GM21515 (cell line): ENCODE measurements around the gene TRIM42.

Source experiments
- ATAC-seq: cut with Tn5 transposase; IDR thresholded peaks from one replicate; pipeline ENCODE4 v1.9.1; 2021; ENCODE audit not compliant: unreplicated experiment

The TRIM42 gene

DNA sequence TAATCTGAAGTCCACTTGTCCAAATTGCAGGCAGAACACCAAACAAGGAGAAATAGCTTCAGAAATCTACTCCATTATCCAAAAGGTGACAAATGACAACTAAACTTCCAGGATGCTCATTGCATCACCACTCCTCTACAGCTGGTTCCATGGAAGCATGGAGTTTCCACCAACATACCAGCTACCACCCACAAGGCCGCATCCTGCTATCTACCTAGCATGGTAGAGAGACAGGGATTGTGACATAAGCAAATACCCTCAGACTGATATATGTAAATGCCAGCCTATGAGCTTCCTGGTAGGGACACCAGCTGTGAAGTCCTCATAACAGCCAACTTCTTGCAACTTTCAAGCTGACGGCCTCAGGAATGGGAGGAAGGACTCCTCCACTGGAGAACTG, at the start of gene TRIM42:
Gene TRIM42, plus strand, starts transcription at position 301 of the 400 bp plus-strand sequence. CDS start 166 bp downstream, outside the sequence.
- ATAC-seq, result no peak

DNA sequence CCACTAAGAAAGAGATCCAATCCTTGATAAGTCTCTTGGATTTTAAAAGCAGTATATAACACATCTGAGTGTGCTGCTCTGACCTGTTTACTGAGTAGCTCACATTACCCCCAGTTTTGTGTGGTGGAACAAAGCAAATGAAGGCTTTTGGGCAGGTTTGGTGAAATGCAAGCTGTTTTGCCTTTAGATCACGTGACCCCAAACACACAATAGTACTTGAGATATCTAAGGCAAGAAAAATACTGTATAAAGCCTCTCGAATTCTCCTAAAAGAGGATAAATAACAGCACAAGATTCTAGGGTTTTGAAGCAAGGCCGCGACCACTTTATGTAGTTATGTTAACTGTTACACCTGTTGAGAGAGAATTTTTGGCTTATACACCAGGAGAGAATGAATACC, 49.3 kb upstream of the TRIM42 start:
- no peak for ATAC-seq

DNA sequence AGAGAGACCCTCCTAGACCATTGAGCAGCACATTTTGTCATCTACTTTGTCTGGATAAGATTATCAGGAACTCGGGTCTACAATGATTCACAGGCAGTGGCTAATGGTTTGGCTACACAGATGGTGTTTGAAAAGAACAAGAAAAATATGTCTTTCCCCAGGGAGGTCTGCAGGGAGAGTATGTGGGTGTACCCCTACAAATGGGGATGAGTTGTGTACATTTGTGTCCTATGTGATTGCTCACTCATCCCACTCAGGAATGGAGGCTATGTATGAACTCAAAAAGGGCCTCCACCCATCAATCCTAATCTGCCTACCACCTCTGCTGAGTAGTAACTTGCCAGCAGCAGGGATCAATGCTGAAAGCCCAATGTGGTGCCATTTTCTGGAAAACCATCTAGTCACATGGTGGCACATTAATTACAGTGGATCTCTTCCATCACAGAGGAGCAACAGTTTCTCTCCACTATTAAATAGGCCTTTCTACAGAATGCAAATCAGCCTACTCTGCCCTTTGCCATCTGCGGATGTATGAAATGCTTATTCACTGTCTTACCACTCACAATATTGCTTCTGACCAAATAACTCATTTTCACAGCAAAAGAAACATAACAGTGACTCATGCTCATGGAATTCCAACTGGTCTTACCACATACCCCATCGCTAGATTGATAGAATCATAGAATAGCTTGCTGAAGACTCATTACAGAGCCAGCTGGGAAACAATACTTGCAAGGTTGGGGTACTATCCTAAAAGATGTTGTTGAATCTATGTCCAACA, 48.3 kb upstream of the TRIM42 start:
- no peak for ATAC-seq

DNA sequence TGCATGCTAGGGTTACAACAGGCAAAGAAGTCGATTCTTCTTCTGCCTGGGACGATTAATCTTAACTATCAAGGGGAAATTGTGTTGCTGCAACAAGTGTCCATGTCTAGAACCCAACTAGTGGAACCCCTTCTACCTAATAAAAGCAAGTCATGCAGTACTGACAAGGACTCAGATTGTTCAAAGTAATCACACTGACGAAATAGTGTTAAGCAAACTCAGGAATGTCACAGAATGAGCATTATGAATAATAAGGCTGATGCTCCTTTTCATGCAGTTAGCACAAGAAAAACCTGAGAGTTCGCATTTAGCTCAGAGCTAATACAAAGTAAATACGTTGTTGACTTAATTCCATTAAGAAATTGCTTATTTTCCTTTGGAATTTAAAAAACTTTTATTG, 47.5 kb upstream of the TRIM42 start:
- no peak for ATAC-seq

DNA sequence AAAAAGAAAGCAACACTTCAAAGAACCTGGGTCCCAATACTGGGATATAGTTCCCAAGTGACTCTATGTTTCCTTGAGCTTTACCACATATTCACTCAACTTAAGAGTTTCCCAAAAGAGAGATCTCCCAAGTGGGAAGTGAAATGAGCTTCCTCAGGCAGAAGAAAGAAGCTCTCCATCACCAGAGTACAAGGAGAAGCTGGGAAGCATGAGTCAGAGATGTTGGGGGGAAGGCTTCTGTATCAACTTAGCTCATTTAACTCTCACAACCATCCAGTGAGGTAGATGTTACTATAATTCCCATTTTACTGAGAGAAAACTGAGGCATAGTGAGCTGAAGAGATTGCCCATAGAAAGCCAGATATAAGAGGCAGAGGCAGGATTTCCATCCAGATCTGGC, 47.0 kb upstream of the TRIM42 start:
- ATAC-seq, result no peak

DNA sequence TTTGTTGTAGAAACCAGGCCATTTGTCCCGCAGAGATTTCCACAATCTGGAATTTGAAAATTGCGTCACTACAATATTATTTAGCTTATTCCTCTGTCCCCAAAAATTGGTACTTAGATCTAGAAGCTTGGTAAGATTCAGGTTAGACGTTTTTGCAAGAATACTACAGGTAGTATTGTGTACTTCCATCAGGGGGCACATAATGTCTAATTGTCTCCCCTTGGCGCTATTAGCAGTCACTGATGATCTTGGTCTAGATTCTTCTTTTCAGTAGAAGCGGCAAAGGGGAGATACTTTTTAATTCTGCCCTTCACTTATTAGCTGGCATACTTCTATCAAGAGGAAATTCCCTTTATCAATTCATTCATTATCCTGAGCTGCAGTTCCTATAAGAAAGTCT, 42.6 kb upstream of the TRIM42 start:
- ATAC-seq, result no peak

DNA sequence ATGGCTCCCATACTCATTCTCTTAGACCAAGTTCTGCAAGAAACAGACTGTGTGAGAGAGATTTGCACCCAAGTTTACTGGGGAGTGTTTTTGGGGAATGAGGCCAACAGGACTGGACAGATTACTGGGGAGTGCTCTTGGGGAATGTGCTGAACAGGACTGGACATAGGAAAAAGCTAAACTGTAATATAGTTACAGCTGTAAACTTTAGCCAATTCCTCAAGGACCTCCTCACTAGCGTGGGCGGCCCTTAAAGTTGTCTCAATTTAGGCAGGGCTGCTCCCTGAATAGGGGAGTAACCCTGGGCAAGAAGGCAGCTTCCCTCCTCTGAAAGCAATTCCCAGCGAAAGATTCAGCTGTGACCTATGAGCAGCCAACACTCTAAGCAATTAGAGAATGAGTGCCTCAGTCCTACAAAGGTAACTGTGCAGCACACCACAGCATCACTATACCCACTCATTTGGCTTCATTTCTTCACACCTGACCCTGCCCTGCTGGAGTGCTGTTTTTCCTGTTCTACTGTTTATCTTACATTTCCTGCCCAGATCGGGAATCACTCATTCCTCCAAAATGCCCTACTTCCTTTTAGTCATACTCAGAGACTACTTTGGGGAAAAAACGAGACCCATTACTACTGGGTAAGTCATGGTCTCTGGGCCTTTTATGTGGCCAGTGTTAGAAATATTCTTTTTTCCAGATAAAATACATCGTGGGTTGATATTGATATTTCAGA, 41.3 kb upstream of the TRIM42 start:
- ATAC-seq, result no peak

DNA sequence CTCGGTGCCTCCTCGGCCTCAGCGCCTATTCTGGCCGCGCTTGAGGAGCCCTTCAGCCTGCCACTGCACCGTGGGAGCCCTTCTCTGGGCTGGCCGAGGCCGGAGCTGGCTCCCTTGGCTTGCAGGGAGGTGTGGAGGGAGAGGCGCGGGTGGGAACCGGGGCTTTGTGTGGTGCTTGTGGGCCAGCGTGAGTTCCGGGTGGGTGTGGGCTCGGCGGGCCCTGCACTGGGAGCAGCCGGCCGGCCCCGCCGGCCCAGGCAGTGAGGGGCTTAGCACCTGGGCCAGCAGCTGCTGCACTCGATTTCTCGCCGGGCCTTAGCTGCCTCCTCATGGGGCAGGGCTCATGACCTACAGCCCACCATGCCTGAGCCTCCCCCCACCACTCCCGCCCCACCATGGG, 26.6 kb upstream of the TRIM42 start:
- no peak for ATAC-seq

DNA sequence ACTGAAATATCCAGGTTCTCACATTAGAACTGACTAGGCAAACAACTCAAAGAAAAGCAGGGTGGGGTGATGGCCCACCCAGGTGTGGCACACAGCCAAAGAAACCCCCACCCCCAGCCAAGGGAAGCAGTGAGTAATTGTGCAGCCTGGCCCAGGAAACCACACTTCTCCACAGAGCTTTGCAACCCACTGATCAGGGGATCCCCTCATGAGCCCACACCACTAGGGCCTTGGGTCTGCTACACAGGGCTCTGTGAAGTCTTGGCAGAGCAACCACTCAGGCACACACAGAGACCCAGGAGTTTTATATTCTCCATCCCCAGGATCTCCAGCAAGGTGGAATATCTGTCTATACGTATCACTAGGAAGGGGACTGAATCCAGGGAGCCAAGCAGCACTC, 22.2 kb upstream of the TRIM42 start:
- no peak for ATAC-seq

DNA sequence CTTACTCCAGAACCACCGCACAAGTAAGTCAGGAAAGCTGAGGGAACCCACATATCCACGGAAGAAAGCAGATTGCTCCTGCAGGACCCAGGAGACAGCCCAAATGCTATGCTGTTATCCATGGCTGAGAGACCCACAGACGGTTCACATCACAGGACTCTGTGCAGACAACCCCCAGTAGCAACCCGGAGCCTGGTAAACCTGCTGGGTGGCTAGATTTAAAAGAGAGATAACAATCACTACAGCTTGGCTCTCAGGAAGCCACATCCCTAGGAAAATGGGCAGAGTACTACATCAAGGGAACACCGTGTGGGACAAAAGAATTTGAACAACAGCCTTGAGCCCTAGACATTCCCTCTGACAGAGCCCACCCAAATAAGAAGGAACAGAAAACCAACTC, 13.8 kb upstream of the TRIM42 start:
- ATAC-seq, result no peak

DNA sequence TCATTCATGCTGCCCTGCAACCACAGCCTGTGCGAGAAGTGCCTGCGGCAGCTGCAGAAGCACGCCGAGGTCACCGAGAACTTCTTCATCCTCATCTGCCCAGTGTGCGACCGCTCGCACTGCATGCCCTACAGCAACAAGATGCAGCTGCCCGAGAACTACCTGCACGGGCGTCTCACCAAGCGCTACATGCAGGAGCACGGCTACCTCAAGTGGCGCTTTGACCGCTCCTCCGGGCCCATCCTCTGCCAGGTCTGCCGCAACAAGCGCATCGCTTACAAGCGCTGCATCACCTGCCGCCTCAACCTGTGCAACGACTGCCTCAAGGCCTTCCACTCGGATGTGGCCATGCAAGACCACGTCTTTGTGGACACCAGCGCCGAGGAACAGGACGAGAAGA, 4.7 kb downstream of the TRIM42 start:
- ATAC-seq, result no peak

DNA sequence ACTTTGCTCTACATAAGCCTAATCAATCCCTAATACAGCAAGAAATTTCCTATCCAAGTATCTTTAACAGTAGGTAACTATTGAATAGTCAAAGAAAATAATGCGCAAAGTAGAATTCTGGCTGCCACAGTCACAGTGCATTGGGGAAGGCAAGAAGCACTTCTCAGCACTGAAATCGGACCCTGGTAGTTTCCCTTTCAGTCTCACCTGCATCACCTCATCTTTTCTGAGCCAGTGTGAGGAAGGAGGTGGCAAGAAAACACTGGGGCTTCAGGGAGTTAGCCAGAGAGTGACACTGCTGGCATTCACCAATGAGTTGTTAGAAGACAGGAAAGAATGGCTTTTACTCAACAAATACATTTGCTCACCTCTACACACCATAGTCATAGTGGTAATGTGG, 8.3 kb downstream of the TRIM42 start:
- ATAC-seq, result no peak

DNA sequence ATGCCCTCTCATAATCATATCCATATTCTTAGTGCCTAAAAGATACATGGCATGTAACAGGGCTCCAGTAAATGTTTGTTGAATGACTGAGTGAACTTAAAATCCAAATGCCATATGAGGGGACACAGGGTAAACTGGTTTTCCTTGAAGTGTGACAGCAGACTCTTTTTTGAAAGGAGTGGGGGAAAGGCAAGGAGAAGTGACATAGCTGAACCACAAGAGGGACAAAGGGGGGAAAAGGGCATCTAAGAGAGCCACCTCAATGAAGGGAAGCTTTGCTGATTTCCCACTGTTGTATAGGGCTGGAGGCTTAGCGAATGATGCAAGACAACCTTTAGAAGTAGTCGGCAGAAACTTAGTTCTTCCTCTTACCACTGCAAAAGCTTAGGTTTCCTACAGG, 9.1 kb downstream of the TRIM42 start:
- ATAC-seq, result no peak

DNA sequence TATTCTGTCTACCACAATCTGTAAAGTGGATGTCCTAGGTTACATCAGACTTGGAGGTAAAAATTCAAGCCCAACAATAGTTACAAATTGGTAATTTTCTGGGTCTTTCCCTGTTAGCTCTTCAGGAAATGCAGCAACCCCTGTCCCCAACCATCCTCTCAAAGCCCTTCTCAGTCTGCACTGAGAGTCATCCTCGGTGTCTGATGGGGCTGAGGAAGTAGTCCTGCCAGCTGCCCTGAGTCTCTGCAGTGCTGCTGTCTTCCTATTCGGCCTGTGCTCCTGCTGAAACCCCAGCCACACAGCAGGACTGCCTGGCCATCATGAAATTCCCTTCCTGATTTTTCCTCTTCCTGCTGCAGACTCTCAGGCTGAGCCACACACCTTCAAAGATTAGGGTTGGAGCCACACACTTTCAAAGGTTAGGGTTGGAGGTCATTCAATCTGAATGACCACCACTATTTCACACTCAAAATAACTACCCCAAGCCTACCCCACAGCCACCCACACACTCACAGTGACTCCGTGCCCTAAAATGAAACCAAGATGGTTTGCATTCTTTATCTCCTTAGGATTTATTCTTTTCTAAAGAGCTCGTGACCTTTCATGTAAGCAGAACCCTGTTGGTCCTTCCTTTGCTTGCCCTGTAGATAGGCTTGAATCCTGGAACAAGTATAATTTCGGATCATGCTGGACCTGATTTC, 17.6 kb downstream of the TRIM42 start:
- no peak for ATAC-seq

DNA sequence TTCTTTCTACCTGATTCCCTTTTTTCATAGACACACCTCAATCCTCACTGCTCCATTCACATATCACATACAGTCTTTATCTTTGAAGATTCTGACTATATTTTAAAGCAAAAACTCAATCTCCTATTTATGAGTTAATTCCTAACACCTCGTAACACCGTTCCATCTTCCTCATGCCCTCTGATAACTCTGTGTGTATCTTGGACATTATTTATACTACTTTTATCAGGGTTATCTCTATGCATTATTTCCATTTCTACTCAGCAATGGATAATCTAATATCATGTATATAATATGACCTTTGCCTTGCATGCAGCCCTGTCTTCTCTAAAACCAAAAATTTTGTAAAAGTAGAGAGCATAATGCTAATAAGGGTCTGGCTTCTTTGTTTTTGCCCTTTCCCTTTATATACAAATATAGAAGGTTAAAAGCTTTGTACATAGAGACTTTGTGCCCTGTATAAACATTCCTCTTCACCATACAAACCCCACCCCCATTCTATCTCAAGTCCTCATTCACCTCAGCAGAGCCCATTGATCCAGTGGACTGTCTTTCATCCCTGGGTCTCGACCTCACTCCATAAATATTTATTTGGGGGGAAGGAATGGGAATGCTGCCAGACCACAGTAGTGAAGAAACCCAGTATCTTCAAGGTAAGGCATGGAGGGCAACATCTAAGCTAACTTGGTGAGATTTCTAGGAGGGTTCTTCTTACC, 21.8 kb downstream of the TRIM42 start:
- ATAC-seq, result no peak

DNA sequence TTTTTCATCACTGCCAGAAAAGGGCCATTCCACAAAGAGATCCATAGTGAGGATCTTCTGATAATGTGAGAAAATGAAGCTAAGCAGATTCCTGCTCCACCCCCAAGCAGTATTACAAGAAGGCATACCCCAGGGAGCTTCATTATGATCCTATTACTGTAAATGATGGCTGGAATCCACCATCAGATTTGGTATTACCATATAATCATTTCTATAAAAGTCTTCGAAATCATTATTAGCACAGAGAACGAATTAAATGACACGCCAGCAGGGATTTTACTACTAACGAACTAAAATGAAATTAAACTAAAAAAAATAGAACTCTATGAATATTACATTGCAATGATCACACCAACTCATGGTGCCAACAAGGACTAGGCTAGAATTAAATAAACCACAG, 24.4 kb downstream of the TRIM42 start:
- ATAC-seq, result no peak

DNA sequence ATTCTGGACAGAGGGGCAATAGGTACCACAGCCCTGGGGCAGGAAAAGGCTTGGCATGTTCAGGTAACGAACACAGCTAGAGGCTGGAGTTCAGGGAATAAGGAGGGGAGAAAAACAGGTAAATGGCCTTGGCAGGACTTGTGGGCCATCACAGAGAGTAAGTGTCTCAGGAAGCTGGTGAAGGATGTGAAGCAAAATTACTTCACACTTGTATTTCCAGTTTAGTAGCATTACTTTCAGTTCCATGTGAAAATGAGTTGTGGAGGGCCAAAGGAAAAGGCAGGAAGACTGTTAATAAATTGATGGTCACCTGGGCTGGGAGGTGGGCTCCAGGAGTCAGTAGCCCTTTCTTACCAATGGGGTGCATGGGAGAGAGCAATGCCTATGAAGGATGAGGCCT, 25.6 kb downstream of the TRIM42 start:
- no peak for ATAC-seq

DNA sequence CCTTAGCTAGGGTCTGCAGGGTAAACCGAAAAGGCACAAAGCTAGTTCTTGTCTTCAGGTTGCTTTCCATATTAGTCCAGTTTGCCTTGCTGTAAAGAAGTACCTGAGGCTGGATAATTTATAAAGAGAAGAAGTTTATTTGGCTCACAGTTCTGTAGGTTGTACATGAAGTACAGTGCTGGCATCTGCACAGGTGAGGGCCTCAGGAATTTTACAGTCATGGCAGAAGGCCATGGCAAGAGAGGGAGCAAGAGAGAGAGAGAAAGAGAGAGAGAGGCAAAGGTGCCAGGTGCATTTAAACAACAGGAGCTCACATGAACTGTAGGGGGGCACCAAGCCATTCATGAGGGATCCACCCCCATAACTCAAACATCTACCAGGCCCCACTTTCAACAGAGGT, 26.9 kb downstream of the TRIM42 start:
- ATAC-seq, result no peak

DNA sequence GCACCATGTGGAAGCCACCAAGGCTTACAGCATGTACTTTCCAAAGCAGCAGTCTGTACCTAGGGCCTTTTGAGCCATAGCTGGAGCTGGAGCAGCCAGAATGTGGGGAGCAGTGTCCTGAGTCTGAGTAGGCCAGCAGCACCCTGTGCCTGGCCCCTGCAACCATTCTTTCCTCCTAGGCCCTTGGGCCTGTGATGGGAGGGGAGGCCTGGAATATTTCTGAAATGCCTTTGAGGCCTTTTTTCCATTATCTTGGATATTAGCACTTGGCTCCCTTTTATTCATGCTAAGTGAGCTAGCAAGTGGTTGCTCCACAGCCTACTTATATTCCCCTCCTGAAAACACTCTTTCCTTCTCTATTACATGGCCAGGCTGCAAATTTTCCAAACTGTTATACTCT, 28.1 kb downstream of the TRIM42 start:
- no peak for ATAC-seq

DNA sequence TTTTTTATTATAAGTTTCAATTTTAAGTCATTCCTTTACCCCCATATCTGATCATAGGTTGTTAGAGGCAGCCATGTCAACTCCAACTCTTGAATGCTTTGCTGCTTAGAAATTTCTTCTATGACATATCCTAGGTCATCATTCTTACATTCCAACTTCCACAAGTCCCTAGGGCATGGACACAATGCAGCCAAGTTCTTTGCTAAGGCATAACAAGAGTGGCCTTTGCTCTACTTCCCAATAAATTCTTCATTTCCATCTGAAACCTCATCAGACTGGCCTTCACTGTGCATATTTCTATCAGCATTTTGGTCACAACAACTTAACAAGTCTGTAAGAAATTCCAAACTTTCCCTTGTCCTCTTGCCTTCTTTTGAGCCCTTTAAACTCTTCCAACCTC, 28.5 kb downstream of the TRIM42 start:
- ATAC-seq, result no peak

DNA sequence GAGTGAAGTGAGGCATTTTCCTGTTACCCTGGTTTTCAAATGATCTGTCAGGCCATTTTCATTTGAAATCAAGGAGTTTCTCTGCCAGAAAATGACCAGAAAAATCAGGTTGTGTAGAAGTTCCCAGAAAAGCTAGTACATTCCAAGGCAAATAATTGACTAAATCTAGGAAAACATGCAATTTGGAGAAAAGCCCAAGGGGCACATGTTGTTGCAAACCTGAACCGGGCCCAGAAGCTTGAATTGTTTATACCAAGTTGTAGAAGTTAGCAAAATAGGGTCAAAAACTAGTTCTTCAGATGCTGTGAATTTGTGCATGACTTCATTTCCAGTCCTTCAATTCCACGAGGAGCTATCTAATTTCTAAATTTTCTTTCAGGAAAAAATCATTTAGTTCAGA, 31.0 kb downstream of the TRIM42 start:
- no peak for ATAC-seq
